NCI-H748 treated with DMSO at 0.1 percent for 48 hours (cell line): ENCODE data around the gene LRP2.
"Not testable (repeated sequence)": the region's sequence is repeated elsewhere in the genome, so short reads cannot be mapped to it uniquely, and the experiment has no call there.

Experiments used
- DNase-seq: peaks from one replicate; lab custom pipeline; 2025; lab: John Stamatoyannopoulos, UW

LRP2 gene

GRCh38 chr2:169362118-169362893 lies at the start of gene LRP2:
LRP2 (minus strand) TSS chr2:169362534; CDS start chr2:169362399, 135 bp downstream.
- DNase-seq: no peak

DNA sequence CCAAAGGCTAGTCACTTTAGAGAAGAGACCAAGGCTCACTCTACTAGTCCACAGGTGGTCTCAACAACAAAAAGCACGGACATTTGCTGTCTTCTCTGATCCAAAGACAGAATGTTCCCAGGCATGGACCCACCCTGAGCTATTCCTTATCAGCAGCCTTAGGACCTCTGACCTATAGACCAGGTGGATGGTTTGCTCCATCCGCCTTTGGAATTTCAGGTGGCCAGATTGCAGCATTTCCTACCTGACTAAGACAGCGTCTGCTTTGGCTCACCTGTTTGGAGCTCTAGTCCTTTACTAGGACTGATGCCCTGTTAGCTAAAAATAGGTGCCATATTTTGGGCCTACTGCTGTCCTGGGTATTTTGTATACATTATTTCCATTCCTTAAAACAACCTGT lies 44.6 kb upstream of the LRP2 start:
- DNase-seq: no peak

DNA sequence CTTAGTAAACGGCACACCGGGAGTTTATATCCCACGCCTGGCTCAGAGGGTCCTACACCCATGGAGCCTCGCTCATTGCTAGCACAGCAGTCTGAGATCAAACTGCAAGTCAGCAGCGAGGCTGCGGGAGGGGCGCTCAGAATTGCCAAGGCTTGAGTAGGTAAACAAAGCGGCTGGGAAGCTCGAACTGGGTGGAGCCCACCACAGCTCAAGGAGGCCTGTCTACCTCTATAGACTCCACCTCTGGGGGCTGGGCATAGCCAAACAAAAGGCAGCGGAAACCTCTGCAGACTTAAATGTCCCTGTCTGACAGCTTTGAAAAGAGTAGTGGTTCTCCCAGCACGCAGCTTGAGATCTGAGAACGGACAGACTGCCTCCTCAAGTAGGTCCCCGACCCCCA lies 37.2 kb upstream of the LRP2 start:
- DNase-seq: not testable (repeated sequence)

DNA sequence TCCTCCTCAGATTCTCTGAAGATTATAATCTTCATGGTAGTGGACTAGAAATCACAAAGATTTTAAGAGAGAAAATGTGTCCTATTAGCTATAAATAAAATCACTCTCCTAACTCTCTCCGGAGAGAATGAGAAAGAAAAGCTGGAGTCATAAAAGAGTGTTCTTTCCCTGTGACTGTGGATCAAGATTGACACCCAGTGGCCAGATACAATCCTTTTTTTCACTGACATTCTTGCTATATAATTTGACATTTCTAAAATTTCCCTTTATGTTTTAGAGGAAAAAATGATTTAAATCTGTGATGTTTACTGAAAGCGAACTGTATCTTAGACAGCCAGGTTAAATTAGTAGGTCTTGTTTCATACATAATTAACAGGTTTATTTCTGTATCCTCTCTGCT lies 35.4 kb upstream of the LRP2 start:
- DNase-seq: peak; percentile 28

DNA sequence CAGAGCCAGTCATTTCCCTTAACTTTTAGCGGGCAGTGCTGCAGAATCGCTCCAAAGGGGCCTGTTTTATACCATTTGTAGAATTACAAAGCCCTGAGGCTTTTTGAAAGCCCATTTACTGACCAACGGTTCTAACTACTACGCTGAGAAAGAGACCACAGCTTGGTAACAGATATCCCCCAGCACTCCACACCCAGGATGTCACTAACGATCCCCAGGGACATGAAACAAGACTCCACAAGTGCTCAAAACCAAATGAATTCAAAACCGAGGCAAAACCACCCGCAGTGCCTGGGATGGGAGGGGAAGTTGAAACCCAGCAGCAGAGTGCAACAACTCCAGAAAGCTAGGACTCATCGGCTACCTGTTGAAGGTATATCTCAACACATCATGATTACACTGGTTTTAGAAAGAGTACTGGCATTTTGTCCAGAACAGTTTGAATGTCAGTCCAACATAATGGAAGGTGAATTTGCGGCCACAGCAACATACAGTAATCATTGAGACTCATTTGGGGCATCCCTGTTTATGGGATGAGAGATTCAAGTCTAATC lies 33.6 kb upstream of the LRP2 start:
- no peak for DNase-seq

DNA sequence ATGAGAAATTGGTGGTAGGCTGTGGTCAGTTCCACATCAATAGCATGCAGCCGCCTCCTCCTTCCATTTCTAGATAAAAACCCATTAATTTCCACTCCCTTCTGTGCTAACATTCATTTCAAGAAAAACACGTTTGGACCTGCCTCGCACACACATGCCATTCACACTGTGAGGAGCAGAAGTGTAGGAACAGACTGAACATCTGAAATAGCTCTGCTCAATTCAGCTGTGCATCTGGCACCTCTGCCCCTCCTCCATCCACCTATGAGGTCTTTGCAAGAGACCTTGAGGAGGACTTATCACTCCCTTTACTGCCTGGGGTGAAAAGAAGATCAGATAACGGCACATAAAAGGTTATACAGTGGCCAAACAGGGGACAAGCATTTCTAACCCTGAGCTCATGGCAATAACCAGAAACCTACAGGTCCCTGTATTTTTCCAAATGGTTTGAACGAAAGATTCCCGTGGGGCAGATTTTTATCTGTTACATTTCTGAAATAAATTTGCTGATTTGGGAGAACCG lies 30.8 kb upstream of the LRP2 start:
- DNase-seq: peak; percentile 20

DNA sequence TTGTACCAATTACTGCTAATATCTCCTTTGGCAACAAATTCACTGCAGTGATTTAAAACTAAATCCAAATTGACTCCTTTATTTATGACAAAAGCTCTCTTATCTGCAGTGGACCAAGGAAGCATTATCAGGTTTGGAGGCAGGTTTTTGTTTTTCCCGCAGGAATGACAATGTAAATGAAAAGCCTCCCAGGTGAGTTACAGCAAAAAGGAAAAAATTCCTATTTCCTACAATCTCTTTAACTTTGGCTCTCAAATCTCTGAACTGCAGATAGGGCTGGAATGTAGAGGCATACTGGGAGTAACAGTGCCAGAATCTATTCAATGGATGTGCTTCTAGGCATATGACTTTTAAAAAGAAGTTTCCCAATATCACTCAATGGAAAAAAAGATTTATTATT lies 28.9 kb upstream of the LRP2 start:
- DNase-seq: no peak

- DNase-seq: no peak
Observed at GRCh38 chr2:169388161-169388560, 25.8 kb upstream of the LRP2 start.

DNA sequence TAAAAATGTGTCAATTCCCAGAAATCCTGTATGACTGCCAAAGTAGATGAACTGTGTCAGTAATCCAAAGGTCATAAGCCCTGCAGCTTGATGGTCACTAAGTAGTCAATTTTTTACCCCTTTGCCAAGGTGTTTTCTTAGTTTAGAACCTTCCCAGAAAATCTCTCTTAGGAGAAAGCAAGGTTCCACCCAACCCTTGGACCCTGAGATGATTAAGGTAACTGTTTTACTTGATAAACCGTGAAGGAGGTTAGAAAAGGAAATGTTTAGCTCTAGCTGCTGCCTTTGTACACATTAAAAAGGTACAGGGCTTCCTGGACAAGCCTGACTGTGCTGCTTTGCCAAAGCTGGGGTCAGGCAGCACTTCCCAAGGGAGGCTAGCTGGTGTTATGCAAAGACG lies 24.4 kb upstream of the LRP2 start:
- DNase-seq: no peak

- no peak for DNase-seq
Observed at GRCh38 chr2:169384816-169385215, 22.5 kb upstream of the LRP2 start.

DNA sequence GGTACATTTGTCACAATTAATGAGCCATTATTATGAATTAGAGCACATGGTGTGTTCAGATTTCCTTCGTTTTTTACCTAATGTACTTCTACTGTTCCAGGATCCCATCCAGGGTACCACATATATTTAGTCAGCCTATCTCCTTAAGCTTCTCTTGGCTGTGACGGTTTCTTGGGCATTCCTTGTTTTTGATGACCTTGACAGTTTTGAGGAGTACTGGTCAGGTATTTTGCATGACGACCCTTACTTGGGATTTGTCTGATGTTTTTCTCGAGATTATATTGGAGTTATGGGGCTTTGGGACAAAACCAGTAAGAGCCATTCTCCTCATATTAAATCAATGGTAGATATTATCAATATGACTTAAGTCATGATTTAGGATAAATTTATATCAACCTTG lies 10.2 kb upstream of the LRP2 start:
- no peak for DNase-seq

- no peak for DNase-seq
Observed at GRCh38 chr2:169366066-169366465, 3.7 kb upstream of the LRP2 start.

- DNase-seq: no peak
Observed at GRCh38 chr2:169365029-169365480, 2.7 kb upstream of the LRP2 start.

- peak; percentile 49 for DNase-seq
Observed at GRCh38 chr2:169363560-169364150, 1.3 kb upstream of the LRP2 start.

DNA sequence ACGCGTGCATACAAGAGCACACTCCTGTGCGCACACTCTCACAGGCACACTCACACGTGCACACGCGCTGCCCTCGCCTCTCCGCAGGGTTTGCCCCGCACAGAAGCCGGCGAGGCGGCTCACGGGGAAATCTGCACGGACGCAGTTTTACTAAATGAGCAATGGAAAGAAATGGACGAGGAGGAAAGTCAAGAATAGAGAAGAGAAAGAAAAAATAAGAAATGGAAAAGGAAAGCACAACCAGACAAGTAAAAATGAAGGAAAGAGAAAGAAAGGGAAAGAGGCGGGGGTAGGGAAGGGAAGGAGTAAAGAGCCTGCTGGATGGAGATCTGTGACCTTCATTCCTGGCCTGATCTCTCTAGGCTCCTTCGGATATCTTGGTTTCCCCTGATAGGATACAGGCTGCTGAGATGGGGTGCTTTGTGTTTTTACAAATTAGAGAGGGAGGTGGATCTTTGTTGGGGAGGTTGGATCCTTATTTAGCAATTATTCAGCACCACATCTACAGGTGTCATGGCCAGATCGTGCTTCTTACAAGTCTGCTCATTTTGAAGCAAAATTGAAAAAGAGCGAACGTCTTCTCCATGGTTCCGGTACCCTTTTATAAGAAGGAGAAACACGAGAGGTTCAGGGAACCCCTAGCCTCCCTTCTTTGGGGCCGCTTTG lies 693 bp upstream of the LRP2 start:
- peak; percentile 23 for DNase-seq

- no peak for DNase-seq
Observed at GRCh38 chr2:169361706-169362117, 622 bp downstream of the LRP2 start.

- DNase-seq: peak; percentile 22
Observed at GRCh38 chr2:169360984-169361705, 1.2 kb downstream of the LRP2 start.

- DNase-seq: no peak
Observed at GRCh38 chr2:169358016-169358415, 4.3 kb downstream of the LRP2 start.

DNA sequence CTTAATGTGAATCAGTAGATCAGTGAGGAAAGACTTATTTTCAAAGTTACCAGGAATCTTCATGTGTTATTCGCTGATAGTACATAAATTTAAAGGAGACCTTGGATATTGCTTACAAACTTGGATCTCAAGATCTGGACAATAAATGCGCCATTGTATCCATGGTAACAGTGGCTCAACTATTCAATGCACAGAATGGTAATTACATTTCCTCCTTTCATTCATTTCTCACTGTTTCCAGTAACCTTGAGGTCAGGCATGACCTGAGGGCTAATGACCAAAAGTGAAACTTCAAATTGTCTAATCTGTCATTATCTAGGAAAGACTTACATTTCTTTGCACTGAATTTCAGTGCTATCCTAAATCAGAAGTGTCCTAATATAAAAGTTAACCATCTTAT lies 8.1 kb downstream of the LRP2 start:
- no peak for DNase-seq

DNA sequence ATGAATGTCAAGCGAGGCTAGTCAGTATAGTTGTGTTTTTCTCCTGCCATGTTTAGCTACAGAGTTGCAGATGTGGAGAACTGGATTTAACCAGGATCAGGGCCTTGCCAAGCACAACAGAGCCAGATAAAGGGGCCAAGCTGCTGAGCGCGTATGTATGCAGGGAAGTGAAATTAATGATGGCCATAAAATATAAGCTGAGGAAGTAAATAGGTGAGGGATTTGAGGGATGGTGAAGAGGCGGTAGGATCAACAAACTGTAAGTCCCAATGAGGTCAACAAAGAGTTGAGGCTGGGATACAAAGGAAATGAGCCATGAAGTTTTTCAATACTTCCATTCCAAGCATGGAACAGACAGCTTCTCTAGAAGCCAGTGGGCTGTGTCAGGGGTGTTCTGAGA lies 10.6 kb downstream of the LRP2 start:
- no peak for DNase-seq

- DNase-seq: no peak
Observed at GRCh38 chr2:169349535-169349934, 12.8 kb downstream of the LRP2 start.
